Measurements from ENCODE around the gene TARBP1. TPM values are rescaled to one million over a fixed set of nuclear protein-coding genes. Genes with fewer than 3 reads are reported as not detected.

TARBP1 gene
- total and polyA plus RNA-seq, 2 of the 8 experiments (the other 6 are each of a cell fraction or from before 2014, with no cell fraction given) = 21.9 to 32.3 TPM

GRCh38 chr1:234412830-234413229 lies 66.1 kb downstream of the TARBP1 start:
- no peak overlapping the region for H3K4me2 ChIP-seq (ENCODE audit: insufficient read depth in 1 of 2, low read depth in 2 of 2, low read length in 2 of 2)
- CTCF ChIA-PET (ENCODE audit: partially characterized antibody) = interaction anchor here (1.0 kb wide), 1 partner anchor 469 kb away, joined by 3 read pairs; no protein-coding TSS in a partner anchor
- TF ChIP-seq KDM5A (IDR thresholded peaks at IDR 0.05; ENCODE audit: low read length) (no peak), JUN (IDR thresholded peaks at IDR 0.05; ENCODE audit: low read depth, low read length) (no peak), ZNF274 (IDR thresholded peaks at IDR 0.05; ENCODE audit: borderline replicate concordance, extremely low read depth, low read length) (no peak), RNF2 (IDR thresholded peaks at IDR 0.05; ENCODE audit: borderline replicate concordance, low read depth, low read length, missing control alignments, poor library complexity, severe bottlenecking) (no peak), CEBPB (IDR thresholded peaks at IDR 0.05; ENCODE audit: low read depth, low read length) (no peak), CBX5 (IDR thresholded peaks at IDR 0.05; ENCODE audit: low read depth, low read length) (no peak), E2F6 (IDR thresholded peaks at IDR 0.05) (no peak), SP1 (IDR thresholded peaks at IDR 0.05; ENCODE audit: low read depth, low read length) (no peak), POU5F1 (IDR thresholded peaks at IDR 0.05; ENCODE audit: low read depth, low read length) (no peak), GTF2F1 (IDR thresholded peaks at IDR 0.05; ENCODE audit: borderline replicate concordance, low read depth, low read length) (no peak), SRF (IDR thresholded peaks at IDR 0.05; ENCODE audit: low read depth, low read length) (no peak)
- TF ChIP-seq, protein P1, sequence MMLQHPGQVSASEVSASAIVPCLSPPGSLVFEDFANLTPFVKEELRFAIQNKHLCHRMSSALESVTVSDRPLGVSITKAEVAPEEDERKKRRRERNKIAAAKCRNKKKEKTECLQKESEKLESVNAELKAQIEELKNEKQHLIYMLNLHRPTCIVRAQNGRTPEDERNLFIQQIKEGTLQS (IDR thresholded peaks at IDR 0.05; ENCODE audit: insufficient read depth, low read depth, low read length) = no peak

More at GRCh38 chr1:234412830-234413229, 66.1 kb downstream of the TARBP1 start:
- Histone ChIP-seq H4K91ac (replicated peaks; ENCODE audit: insufficient read length, low read length) (no peak overlapping the region), H2BK20ac (ENCODE audit: low read length) (no peak overlapping the region), H3K4ac (replicated peaks; ENCODE audit: insufficient read length, low read depth, low read length) (no peak overlapping the region), H3K27me3 (replicated peaks in 1 of 4; ENCODE audit: control insufficient read depth in 3 of 4, extremely low read depth in 1 of 4, insufficient read depth in 3 of 4, low read length in 3 of 4) (no peaks in the 10 kb centered on the region), H2BK12ac (ENCODE audit: low read depth, low read length) (no peak overlapping the region), H3K36me3 (ENCODE audit: control insufficient read depth in 2 of 4, insufficient read depth in 4 of 4, low read length in 3 of 4) (no peaks in the 10 kb centered on the region; a peak in 2 of 8 replicates), H2AK5ac (ENCODE audit: low read depth, low read length) (no peak overlapping the region), H3K18ac (ENCODE audit: extremely low read depth, low read length) (no peak overlapping the region), H2AFZ (ENCODE audit: low read length) (no peak overlapping the region), H2BK120ac (replicated peaks; ENCODE audit: low read depth, low read length) (no peak overlapping the region), H3K79me1 (ENCODE audit: low read depth, low read length) (no peaks in the 10 kb centered on the region), H3K9ac (replicated peaks in 1 of 4; ENCODE audit: extremely low read depth in 1 of 4, low read depth in 3 of 4, low read length in 3 of 4) (no peak overlapping the region), H3K27ac (ENCODE audit: low read depth, low read length) (no peak overlapping the region), H3K4me3 (ENCODE audit: extremely low read depth in 1 of 4, insufficient read depth in 2 of 4, low read depth in 3 of 4, low read length in 4 of 4) (no peak overlapping the region), H3K23ac (ENCODE audit: insufficient read length) (no peak overlapping the region), H4K5ac (ENCODE audit: insufficient read length, low read depth, low read length) (no peak overlapping the region), H3K79me2 (ENCODE audit: control insufficient read depth in 1 of 2, insufficient read depth in 2 of 2, low read length in 2 of 2) (no peaks in the 10 kb centered on the region), H2BK15ac (ENCODE audit: low read length) (no peak overlapping the region), H3K4me1 (replicated peaks in 1 of 4; ENCODE audit: control insufficient read depth in 3 of 4, insufficient read depth in 4 of 4, low read length in 3 of 4) (no peaks in the 10 kb centered on the region), H3K23me2 (ENCODE audit: low read depth, low read length) (no peaks in the 10 kb centered on the region), H3K56ac (replicated peaks; ENCODE audit: insufficient read length, low read depth, low read length) (no peak overlapping the region), H3K9me3 (ENCODE audit: insufficient read depth in 2 of 2, low read depth in 1 of 2, low read length in 1 of 2) (no peaks in the 10 kb centered on the region), H3K14ac (ENCODE audit: insufficient read length) (no peak overlapping the region), H4K20me1 (replicated peaks in 1 of 2; ENCODE audit: control insufficient read depth in 1 of 2, insufficient read depth in 2 of 2, low read length in 2 of 2) (no peaks in the 10 kb centered on the region), H4K8ac (ENCODE audit: extremely low read depth, insufficient read depth, low read length) (no peak overlapping the region), H2BK5ac (ENCODE audit: low read depth, low read length) (no peak overlapping the region; the same call in 1 of the 2 replicates)
- DNase-seq (ENCODE audit: low read depth in 1 of 2, low spot score in 2 of 2) (no peak), FAIRE-seq (no peak)
- 88% methylated on average over 11 of the region's 11 CpGs; no CpG with 5 or more reads in 1 of the 2 experiments for WGBS, 2 experiments (ENCODE audit: extremely low coverage in 1 of 2, insufficient coverage in 1 of 2, insufficient read length in 1 of 2, insufficient replicate concordance in 2 of 2, low coverage in 1 of 2, low lambda C conversion rate in 2 of 2, missing lambda C conversion rate in 1 of 2)
- POLR2A ChIA-PET (ENCODE audit: partially characterized antibody) = no interaction called here
